HEK293T (cell line): Measurements from ENCODE around the gene PKD2L2.

Source experiments
- CTCF ChIA-PET: fragments of 350-600 bp; formaldehyde crosslinking; extraction: SDS; loops from one replicate; lab custom pipeline; 2021; ENCODE audit warnings: antibody characterized with exemption, inconsistent platforms; lab: Yijun Ruan, JAX
- POLR2A ChIA-PET: fragments of 350-600 bp; formaldehyde crosslinking; extraction: SDS; loops from one replicate; lab custom pipeline; 2020; ENCODE audit warnings: antibody characterized with exemption, inconsistent platforms; lab: Yijun Ruan, JAX
- DNase-seq: peaks from one replicate; pipeline ENCODE4 v3.0.0; 2012; ENCODE audit warnings: mixed read lengths; ENCODE audit errors: extremely low spot score
- ARNT ChIP-seq: fragments of 450-650 bp; IDR thresholded peaks from 2 replicates; pipeline ENCODE4 v1.6.1; 2017; ENCODE audit warnings: mild to moderate bottlenecking
- BHLHE40 ChIP-seq: fragments of 450-650 bp; IDR thresholded peaks from 2 replicates; pipeline ENCODE4 v1.6.1; 2016; ENCODE audit warnings: mild to moderate bottlenecking, moderate library complexity, borderline replicate concordance
- CTBP1 ChIP-seq: fragments of 450-650 bp; IDR thresholded peaks from 2 replicates; pipeline ENCODE4 v1.6.1; 2016; ENCODE audit warnings: borderline replicate concordance
- ELF4 ChIP-seq: fragments of 450-650 bp; IDR thresholded peaks from 2 replicates; pipeline ENCODE4 v1.6.1; 2017; ENCODE audit warnings: antibody characterized with exemption
- FOXA1 ChIP-seq: fragments of 450-650 bp; IDR thresholded peaks from 2 replicates; pipeline ENCODE4 v1.6.1; 2016; ENCODE audit warnings: mild to moderate bottlenecking
- FOXK2 ChIP-seq: fragments of 450-650 bp; IDR thresholded peaks from 2 replicates; pipeline ENCODE4 v1.6.1; 2016; ENCODE audit warnings: mild to moderate bottlenecking
- FOXM1 ChIP-seq: fragments of 450-650 bp; IDR thresholded peaks from 2 replicates; pipeline ENCODE4 v1.6.1; 2017; ENCODE audit warnings: mild to moderate bottlenecking, borderline replicate concordance
- HDGF ChIP-seq: fragments of 450-650 bp; IDR thresholded peaks from 2 replicates; pipeline ENCODE4 v1.6.1; 2017; ENCODE audit warnings: antibody characterized with exemption, borderline replicate concordance
- L3MBTL2 ChIP-seq: fragments of 450-650 bp; conservative IDR thresholded peaks from 2 replicates; pipeline ENCODE4 v1.6.1; 2016; ENCODE audit warnings: mild to moderate bottlenecking
- LEF1 ChIP-seq: fragments of 450-650 bp; IDR thresholded peaks from 2 replicates; pipeline ENCODE4 v1.6.1; 2017; ENCODE audit warnings: mild to moderate bottlenecking, borderline replicate concordance
- NFRKB ChIP-seq: fragments of 450-650 bp; IDR thresholded peaks from 2 replicates; pipeline ENCODE4 v1.6.1; 2016; ENCODE audit warnings: mild to moderate bottlenecking, moderate library complexity
- PKNOX1 ChIP-seq: fragments of 450-650 bp; IDR thresholded peaks from 2 replicates; pipeline ENCODE4 v1.6.1; 2016
- SP1 ChIP-seq: fragments of 450-650 bp; IDR thresholded peaks from 2 replicates; pipeline ENCODE4 v1.6.1; 2017
- SUZ12 ChIP-seq: fragments of 450-650 bp; IDR thresholded peaks from 2 replicates; pipeline ENCODE4 v1.6.1; 2016; ENCODE audit warnings: mild to moderate bottlenecking
- TARDBP ChIP-seq: fragments of 450-650 bp; IDR thresholded peaks from 2 replicates; pipeline ENCODE4 v1.6.1; 2016
- ZNF384 ChIP-seq: fragments of 450-650 bp; IDR thresholded peaks from 2 replicates; pipeline ENCODE4 v1.6.1; 2016

PKD2L2 gene

GRCh38 chr5:137914758-137915157 is 25.5 kb downstream of the PKD2L2 start:
- ChIA-PET CTCF (no interaction called here), POLR2A (no interaction called here)
- DNase-seq, result no peak
- TF ChIP-seq FOXA1 (no peak), ELF4 (no peak)

DNA sequence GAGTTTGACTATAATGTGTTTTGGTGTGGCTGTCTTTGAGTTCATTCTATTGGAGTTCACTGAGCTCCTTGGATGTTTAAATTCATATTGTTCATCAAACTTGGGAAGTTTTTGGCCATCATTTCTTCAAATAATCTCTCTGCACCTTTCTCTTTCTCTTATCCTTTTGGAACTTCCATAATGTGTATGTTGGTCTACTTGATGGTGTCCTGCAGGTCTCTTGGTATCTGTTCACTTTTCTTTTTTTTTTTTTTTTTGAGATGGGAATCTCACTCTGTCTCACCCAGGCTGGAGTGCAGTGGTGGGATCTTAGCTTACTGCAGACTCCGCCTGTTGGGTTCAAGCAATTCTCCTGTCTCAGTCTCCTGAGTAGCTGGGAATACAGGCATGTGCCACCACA is 27.7 kb downstream of the PKD2L2 start:
- ChIA-PET CTCF (no interaction called here), POLR2A (interaction anchor here (1.3 kb wide), 1 partner anchor 28 kb away, joined by 4 read pairs; the partner anchor contains the start of gene PKD2L2)
- TF ChIP-seq L3MBTL2 (no peak), PKNOX1 (no peak), FOXA1 (no peak), FOXK2 (no peak), SUZ12 (no peak), ELF4 (no peak), LEF1 (no peak), SP1 (no peak), ARNT (no peak), CTBP1 (no peak), FOXM1 (no peak), BHLHE40 (no peak), ZNF384 (no peak), HDGF (no peak)
- DNase-seq, result no peak

GRCh38 chr5:137921931-137922330 is 32.7 kb downstream of the PKD2L2 start:
- CTCF ChIA-PET, result interaction anchor here (1.5 kb wide), 1 partner anchor 143 kb away, joined by 3 read pairs; no protein-coding TSS in a partner anchor
- POLR2A ChIA-PET, result interaction anchor here (0.7 kb wide), 1 partner anchor 33 kb away, joined by 3 read pairs; no protein-coding TSS in a partner anchor
- DNase-seq, result no peak
- TF ChIP-seq LEF1, result no peak
- no peak for TF ChIP-seq ARNT
- no peak for TF ChIP-seq BHLHE40
- TF ChIP-seq HDGF, result no peak
- no peak for TF ChIP-seq ELF4
- TF ChIP-seq L3MBTL2, result no peak
- no peak for TF ChIP-seq FOXA1
- no peak for TF ChIP-seq FOXM1
- no peak for TF ChIP-seq ZNF384
- TF ChIP-seq FOXK2, result no peak
- no peak for TF ChIP-seq TARDBP

- no peak for DNase-seq
- no peak for TF ChIP-seq PKNOX1
- no peak for TF ChIP-seq FOXM1
- no peak for TF ChIP-seq CTBP1
- no peak for TF ChIP-seq ZNF384
- no peak for TF ChIP-seq SUZ12
- TF ChIP-seq FOXA1, result no peak
- no peak for TF ChIP-seq TARDBP
- TF ChIP-seq SP1, result no peak
- TF ChIP-seq ELF4, result no peak
- TF ChIP-seq BHLHE40, result no peak
- TF ChIP-seq NFRKB, result no peak
- TF ChIP-seq LEF1, result no peak
- TF ChIP-seq L3MBTL2, result no peak
- TF ChIP-seq ARNT, result no peak
- TF ChIP-seq FOXK2, result no peak
- TF ChIP-seq HDGF, result no peak
- ChIA-PET POLR2A (no interaction called here), CTCF (no interaction called here)
These were observed 34.6 kb downstream of the PKD2L2 start for GRCh38 chr5:137923856-137924255.

GRCh38 chr5:137932800-137933199 is 43.5 kb downstream of the PKD2L2 start:
- no peak for TF ChIP-seq CTBP1
- no peak for TF ChIP-seq FOXK2
- TF ChIP-seq BHLHE40, result no peak
- no peak for TF ChIP-seq NFRKB
- TF ChIP-seq FOXM1, result no peak
- TF ChIP-seq ELF4, result no peak
- TF ChIP-seq FOXA1, result no peak
- no peak for TF ChIP-seq ARNT
- no peak for TF ChIP-seq HDGF
- TF ChIP-seq SP1, result no peak
- TF ChIP-seq SUZ12, result no peak
- no peak for TF ChIP-seq ZNF384
- no peak for TF ChIP-seq L3MBTL2
- TF ChIP-seq LEF1, result no peak
- no peak for TF ChIP-seq TARDBP
- POLR2A ChIA-PET, result no interaction called here
- CTCF ChIA-PET, result interaction anchor here (0.7 kb wide), 1 partner anchor 47 kb away, joined by 3 read pairs; no protein-coding TSS in a partner anchor
- no peak for DNase-seq

GRCh38 chr5:137933491-137933911 is 44.2 kb downstream of the PKD2L2 start:
- POLR2A ChIA-PET, result no interaction called here

More at GRCh38 chr5:137933491-137933911, 44.2 kb downstream of the PKD2L2 start:
- CTCF ChIA-PET, result no interaction called here
- no peak for TF ChIP-seq ELF4
- TF ChIP-seq FOXM1, result no peak
- no peak for TF ChIP-seq TARDBP
- TF ChIP-seq HDGF, result no peak
- no peak for TF ChIP-seq FOXA1
- no peak for TF ChIP-seq CTBP1
- TF ChIP-seq SP1, result no peak
- no peak for TF ChIP-seq PKNOX1
- no peak for TF ChIP-seq L3MBTL2
- DNase-seq, result peak; percentile 10
